ENCODE measurements around the gene SLC25A3. TPM values are rescaled to one million over a fixed set of nuclear protein-coding genes. Genes with fewer than 3 reads are reported as not detected.

Gene SLC25A3
- total RNA-seq, 1 experiment from 2014 or later = 733 TPM

GRCh38 chr12:98579835-98580234, 13.7 kb upstream of the SLC25A3 start:
- H3K27ac Mint-ChIP-seq = no peak overlapping the region
- CTCF ChIA-PET = interaction anchor here (0.7 to 1.9 kb wide), 2 partner anchors 13 to 89 kb away, joined by 3 to 11 read pairs; no protein-coding TSS in a partner anchor

DNA sequence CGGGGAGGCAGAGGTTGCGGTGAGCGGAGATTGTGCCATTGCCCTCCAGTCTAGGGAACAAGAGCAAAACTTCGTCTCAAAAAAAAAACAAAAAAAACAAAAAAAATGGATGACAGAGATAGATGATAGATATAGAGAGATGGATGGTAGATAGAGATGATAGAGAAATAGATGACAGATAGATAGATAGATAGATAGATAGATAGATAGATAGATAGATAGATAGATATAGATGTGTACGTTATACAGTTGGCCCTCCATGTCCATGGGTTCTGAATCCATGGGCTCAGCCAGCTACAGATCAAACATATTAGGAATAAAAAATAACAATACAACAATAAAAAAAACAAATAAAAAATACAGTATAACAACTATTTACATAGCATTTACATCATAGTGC, 12.8 kb upstream of the SLC25A3 start:
- Mint-ChIP-seq H3K27ac (no peak overlapping the region), H3K27me3 (ENCODE audit: low read depth) (no peaks in the 10 kb centered on the region), H3K4me3 (no peak overlapping the region), H3K4me1 (no peaks in the 10 kb centered on the region), H3K9me3 (no peaks in the 10 kb centered on the region), H3K36me3 (no peaks in the 10 kb centered on the region)
- TF ChIP-seq OVOL2 (CRISPR knock-in tag; IDR thresholded peaks at IDR 0.05; ENCODE audit: borderline replicate concordance) (no peak), GABPB1 (CRISPR knock-in tag; IDR thresholded peaks at IDR 0.05) (no peak), FOXK1 (CRISPR knock-in tag; IDR thresholded peaks at IDR 0.05) (no peak), JUN (CRISPR knock-in tag; IDR thresholded peaks at IDR 0.05) (no peak)
- TF ChIP-seq, protein P1, sequence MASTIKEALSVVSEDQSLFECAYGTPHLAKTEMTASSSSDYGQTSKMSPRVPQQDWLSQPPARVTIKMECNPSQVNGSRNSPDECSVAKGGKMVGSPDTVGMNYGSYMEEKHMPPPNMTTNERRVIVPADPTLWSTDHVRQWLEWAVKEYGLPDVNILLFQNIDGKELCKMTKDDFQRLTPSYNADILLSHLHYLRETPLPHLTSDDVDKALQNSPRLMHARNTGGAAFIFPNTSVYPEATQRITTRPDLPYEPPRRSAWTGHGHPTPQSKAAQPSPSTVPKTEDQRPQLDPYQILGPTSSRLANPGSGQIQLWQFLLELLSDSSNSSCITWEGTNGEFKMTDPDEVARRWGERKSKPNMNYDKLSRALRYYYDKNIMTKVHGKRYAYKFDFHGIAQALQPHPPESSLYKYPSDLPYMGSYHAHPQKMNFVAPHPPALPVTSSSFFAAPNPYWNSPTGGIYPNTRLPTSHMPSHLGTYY (CRISPR knock-in tag; IDR thresholded peaks at IDR 0.05) = no peak
- no peak for DNase-seq (ENCODE audit: low spot score)
- no peak for ATAC-seq
- CTCF ChIA-PET = interaction anchor here (1.6 to 1.9 kb wide), 2 partner anchors 14 kb away, joined by 9 to 11 read pairs; no protein-coding TSS in a partner anchor
- POLR2A ChIA-PET = interaction anchor here (0.7 kb wide), 1 partner anchor 1199 kb away, joined by 3 read pairs; no protein-coding TSS in a partner anchor

More at GRCh38 chr12:98579835-98580234, 13.7 kb upstream of the SLC25A3 start:
- DNase-seq (ENCODE audit: low spot score) (no peak), ATAC-seq (no peak)
- no peaks in the 10 kb centered on the region for H3K36me3 Mint-ChIP-seq
- POLR2A ChIA-PET = no interaction called here
- no peak for TF ChIP-seq TP53 (CRISPR knock-in tag; IDR thresholded peaks at IDR 0.05)
- no peak overlapping the region for H3K4me3 Mint-ChIP-seq
- H3K4me1 Mint-ChIP-seq = no peaks in the 10 kb centered on the region
- no peaks in the 10 kb centered on the region for H3K27me3 Mint-ChIP-seq (ENCODE audit: low read depth)
- no peaks in the 10 kb centered on the region for H3K9me3 Mint-ChIP-seq

DNA sequence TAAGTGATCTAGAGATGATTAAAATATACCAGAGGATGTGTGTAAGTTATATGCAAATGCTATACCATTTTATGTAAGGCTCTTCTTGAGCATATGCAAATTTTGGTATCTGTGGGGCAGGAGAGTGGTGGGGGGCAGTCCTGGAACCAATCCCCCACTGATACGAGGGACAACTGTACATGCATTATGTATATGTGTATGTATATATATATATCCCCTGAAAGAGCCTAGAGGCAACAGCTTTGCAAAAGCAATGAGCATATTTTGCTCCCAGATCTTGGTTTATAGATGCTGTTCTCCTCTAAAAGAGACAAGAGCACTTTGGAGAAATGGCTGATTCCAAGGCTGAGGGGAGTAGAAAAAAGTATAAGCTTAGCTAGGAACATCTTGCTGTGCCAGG, 12.4 kb upstream of the SLC25A3 start:
- no peaks in the 10 kb centered on the region for H3K36me3 Mint-ChIP-seq

GRCh38 chr12:98582093-98582492, 11.4 kb upstream of the SLC25A3 start:
- no peaks in the 10 kb centered on the region for H3K4me1 Mint-ChIP-seq
- TF ChIP-seq, protein P2, sequence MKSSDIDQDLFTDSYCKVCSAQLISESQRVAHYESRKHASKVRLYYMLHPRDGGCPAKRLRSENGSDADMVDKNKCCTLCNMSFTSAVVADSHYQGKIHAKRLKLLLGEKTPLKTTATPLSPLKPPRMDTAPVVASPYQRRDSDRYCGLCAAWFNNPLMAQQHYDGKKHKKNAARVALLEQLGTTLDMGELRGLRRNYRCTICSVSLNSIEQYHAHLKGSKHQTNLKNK (CRISPR knock-in tag; IDR thresholded peaks at IDR 0.05) = no peak
- TF ChIP-seq ZNF396 (CRISPR knock-in tag; IDR thresholded peaks at IDR 0.05; ENCODE audit: borderline replicate concordance) (no peak), ZNF671 (CRISPR knock-in tag; IDR thresholded peaks at IDR 0.05) (no peak), JAZF1 (CRISPR knock-in tag; IDR thresholded peaks at IDR 0.05) (no peak), ZNF423 (CRISPR knock-in tag; IDR thresholded peaks at IDR 0.05) (no peak), ZNF232 (CRISPR knock-in tag; IDR thresholded peaks at IDR 0.05) (no peak), NFATC4 (CRISPR knock-in tag; IDR thresholded peaks at IDR 0.05) (no peak), E2F5 (CRISPR knock-in tag; IDR thresholded peaks at IDR 0.05) (no peak), ZNF121 (CRISPR knock-in tag; IDR thresholded peaks at IDR 0.05) (no peak), GTF2I (CRISPR knock-in tag; conservative IDR thresholded peaks at IDR 0.05) (no peak), CBFB (CRISPR knock-in tag; IDR thresholded peaks at IDR 0.05; ENCODE audit: low read depth) (no peak), ELF4 (CRISPR knock-in tag; IDR thresholded peaks at IDR 0.05; ENCODE audit: low read depth) (no peak)
- TF ChIP-seq, protein P3, sequence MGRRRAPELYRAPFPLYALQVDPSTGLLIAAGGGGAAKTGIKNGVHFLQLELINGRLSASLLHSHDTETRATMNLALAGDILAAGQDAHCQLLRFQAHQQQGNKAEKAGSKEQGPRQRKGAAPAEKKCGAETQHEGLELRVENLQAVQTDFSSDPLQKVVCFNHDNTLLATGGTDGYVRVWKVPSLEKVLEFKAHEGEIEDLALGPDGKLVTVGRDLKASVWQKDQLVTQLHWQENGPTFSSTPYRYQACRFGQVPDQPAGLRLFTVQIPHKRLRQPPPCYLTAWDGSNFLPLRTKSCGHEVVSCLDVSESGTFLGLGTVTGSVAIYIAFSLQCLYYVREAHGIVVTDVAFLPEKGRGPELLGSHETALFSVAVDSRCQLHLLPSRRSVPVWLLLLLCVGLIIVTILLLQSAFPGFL (CRISPR knock-in tag; IDR thresholded peaks at IDR 0.05; ENCODE audit: borderline replicate concordance) = no peak
- H3K4me3 Mint-ChIP-seq = no peak overlapping the region
- ChIA-PET CTCF (interaction anchor here (0.8 to 1.6 kb wide), 2 partner anchors 10 to 15 kb away, joined by 4 to 9 read pairs; no protein-coding TSS in a partner anchor), POLR2A (interaction anchor here (0.7 kb wide), 1 partner anchor 11 kb away, joined by 3 read pairs; the partner anchor contains the start of gene SLC25A3)
- ATAC-seq (no peak), DNase-seq (ENCODE audit: low spot score) (no peak)
- no peaks in the 10 kb centered on the region for H3K36me3 Mint-ChIP-seq
- no peaks in the 10 kb centered on the region for H3K9me3 Mint-ChIP-seq
- H3K27ac Mint-ChIP-seq = no peak overlapping the region
- H3K27me3 Mint-ChIP-seq (ENCODE audit: low read depth) = no peaks in the 10 kb centered on the region

More for the DNA sequence above, 12.4 kb upstream of the SLC25A3 start:
- ChIA-PET CTCF (interaction anchor here (0.8 to 1.6 kb wide), 2 partner anchors 9 to 14 kb away, joined by 4 to 9 read pairs; no protein-coding TSS in a partner anchor), POLR2A (interaction anchor here (0.7 kb wide), 1 partner anchor 12 kb away, joined by 3 read pairs; the partner anchor contains the start of gene SLC25A3)
- Mint-ChIP-seq H3K9me3 (no peaks in the 10 kb centered on the region), H3K4me1 (no peaks in the 10 kb centered on the region), H3K27ac (no peak overlapping the region), H3K27me3 (ENCODE audit: low read depth) (no peaks in the 10 kb centered on the region), H3K4me3 (no peak overlapping the region)
- DNase-seq (ENCODE audit: low spot score) (no peak), ATAC-seq (no peak)
- TF ChIP-seq, protein P4, sequence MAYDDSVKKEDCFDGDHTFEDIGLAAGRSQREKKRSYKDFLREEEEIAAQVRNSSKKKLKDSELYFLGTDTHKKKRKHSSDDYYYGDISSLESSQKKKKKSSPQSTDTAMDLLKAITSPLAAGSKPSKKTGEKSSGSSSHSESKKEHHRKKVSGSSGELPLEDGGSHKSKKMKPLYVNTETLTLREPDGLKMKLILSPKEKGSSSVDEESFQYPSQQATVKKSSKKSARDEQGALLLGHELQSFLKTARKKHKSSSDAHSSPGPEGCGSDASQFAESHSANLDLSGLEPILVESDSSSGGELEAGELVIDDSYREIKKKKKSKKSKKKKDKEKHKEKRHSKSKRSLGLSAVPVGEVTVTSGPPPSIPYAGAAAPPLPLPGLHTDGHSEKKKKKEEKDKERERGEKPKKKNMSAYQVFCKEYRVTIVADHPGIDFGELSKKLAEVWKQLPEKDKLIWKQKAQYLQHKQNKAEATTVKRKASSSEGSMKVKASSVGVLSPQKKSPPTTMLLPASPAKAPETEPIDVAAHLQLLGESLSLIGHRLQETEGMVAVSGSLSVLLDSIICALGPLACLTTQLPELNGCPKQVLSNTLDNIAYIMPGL (CRISPR knock-in tag; IDR thresholded peaks at IDR 0.05) = no peak
- TF ChIP-seq, protein P2 (CRISPR knock-in tag; IDR thresholded peaks at IDR 0.05) = no peak
- no peak for TF ChIP-seq NR1H2 (CRISPR knock-in tag; IDR thresholded peaks at IDR 0.05)
